Osteocyte (in vitro differentiated cells): ENCODE data around the gene CDH4. TPM values are rescaled to one million over a fixed set of nuclear protein-coding genes. Genes with fewer than 3 reads are reported as not detected.

Experiments used
- DNase-seq: peaks from one replicate; pipeline ENCODE4 v3.0.0; 2021; ENCODE audit warnings: mixed read lengths; ENCODE audit not compliant: unreplicated experiment; ENCODE audit errors: extremely low spot score
- H3K27ac Mint-ChIP-seq: one replicate; pipeline ENCODE4 v1.8.0; 2021; ENCODE audit warnings: mild to moderate bottlenecking, mixed read lengths; ENCODE audit not compliant: unreplicated experiment
- H3K27me3 Mint-ChIP-seq: one replicate; pipeline ENCODE4 v1.8.0; 2021; ENCODE audit warnings: mixed read lengths; ENCODE audit not compliant: unreplicated experiment
- H3K36me3 Mint-ChIP-seq: one replicate; pipeline ENCODE4 v1.8.0; 2021; ENCODE audit warnings: mixed read lengths; ENCODE audit not compliant: unreplicated experiment
- H3K4me1 Mint-ChIP-seq: one replicate; pipeline ENCODE4 v1.8.0; 2021; ENCODE audit warnings: mixed read lengths; ENCODE audit not compliant: unreplicated experiment
- H3K4me3 Mint-ChIP-seq: one replicate; pipeline ENCODE4 v1.8.0; 2021; ENCODE audit warnings: mild to moderate bottlenecking, moderate library complexity, mixed read lengths; ENCODE audit not compliant: unreplicated experiment
- H3K9me3 Mint-ChIP-seq: one replicate; pipeline ENCODE4 v1.8.0; 2021; ENCODE audit warnings: mixed read lengths; ENCODE audit not compliant: unreplicated experiment
- total RNA-seq: library from RNA; stranded (reverse); gene quantifications from 2 replicates; pipeline ENCODE4 v1.2.1, GENCODE V29; 2021
- TF ChIP-seq, protein P1 (sequence below): fragments of 200-600 bp; sonication (generic); IDR thresholded peaks from 2 replicates; pipeline ENCODE4 v1.5.0; 2021; ENCODE audit warnings: antibody characterized with exemption, mild to moderate bottlenecking, moderate library complexity

The CDH4 gene
- total RNA-seq, 1 donor from 2014 or later = 1.3 TPM

DNA sequence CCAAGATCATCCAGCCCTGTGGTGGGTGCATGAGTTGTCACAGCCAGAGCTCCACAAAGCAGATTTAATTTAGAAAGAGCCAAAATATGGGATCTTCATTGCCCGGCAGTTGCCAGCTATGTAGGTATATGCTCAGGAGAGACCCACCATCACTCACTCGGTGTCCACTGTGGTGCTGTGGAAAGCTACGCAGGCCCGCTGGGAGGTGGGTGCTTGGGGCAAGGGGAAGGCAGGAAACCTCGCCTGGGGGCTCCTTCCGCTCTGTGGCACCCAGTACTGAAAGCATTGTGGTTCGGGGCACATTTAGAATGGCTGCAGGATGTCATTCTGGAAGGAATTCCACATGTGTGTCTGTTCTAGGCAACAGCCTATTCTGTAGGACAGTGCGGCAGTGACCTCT is 553.7 kb downstream of the CDH4 start:
- TF ChIP-seq, protein P1, sequence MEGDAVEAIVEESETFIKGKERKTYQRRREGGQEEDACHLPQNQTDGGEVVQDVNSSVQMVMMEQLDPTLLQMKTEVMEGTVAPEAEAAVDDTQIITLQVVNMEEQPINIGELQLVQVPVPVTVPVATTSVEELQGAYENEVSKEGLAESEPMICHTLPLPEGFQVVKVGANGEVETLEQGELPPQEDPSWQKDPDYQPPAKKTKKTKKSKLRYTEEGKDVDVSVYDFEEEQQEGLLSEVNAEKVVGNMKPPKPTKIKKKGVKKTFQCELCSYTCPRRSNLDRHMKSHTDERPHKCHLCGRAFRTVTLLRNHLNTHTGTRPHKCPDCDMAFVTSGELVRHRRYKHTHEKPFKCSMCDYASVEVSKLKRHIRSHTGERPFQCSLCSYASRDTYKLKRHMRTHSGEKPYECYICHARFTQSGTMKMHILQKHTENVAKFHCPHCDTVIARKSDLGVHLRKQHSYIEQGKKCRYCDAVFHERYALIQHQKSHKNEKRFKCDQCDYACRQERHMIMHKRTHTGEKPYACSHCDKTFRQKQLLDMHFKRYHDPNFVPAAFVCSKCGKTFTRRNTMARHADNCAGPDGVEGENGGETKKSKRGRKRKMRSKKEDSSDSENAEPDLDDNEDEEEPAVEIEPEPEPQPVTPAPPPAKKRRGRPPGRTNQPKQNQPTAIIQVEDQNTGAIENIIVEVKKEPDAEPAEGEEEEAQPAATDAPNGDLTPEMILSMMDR = no peak
- Mint-ChIP-seq H3K4me3 (no peak overlapping the region), H3K9me3 (no peaks in the 10 kb centered on the region), H3K36me3 (no peaks in the 10 kb centered on the region), H3K27me3 (no peaks in the 10 kb centered on the region), H3K27ac (no peak overlapping the region), H3K4me1 (no peaks in the 10 kb centered on the region)
- DNase-seq = no peak

DNA sequence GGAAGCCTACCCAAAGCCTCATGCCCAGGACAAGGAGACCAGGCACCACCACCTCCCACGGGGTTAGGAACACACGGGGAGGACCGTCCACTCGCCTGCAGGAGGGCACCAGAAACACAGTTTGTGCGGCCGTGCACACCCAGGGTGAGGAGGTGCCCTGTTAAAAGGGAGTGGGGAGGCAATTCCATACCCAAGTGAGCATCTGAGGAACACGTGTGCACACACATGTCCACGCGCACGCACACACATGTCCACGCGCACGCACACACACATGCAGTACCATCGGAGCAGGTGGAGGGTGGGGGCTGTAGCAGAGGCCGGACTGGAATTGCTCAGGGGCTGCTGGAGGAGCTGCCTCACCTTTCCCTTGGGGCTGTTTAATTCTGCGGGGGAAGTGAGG is 554.3 kb downstream of the CDH4 start:
- no peak overlapping the region for H3K27ac Mint-ChIP-seq
- TF ChIP-seq, protein P1 = no peak
- no peaks in the 10 kb centered on the region for H3K9me3 Mint-ChIP-seq
- H3K4me1 Mint-ChIP-seq = no peaks in the 10 kb centered on the region
- no peaks in the 10 kb centered on the region for H3K36me3 Mint-ChIP-seq
- H3K4me3 Mint-ChIP-seq = no peak overlapping the region
- no peaks in the 10 kb centered on the region for H3K27me3 Mint-ChIP-seq
- no peak for DNase-seq

DNA sequence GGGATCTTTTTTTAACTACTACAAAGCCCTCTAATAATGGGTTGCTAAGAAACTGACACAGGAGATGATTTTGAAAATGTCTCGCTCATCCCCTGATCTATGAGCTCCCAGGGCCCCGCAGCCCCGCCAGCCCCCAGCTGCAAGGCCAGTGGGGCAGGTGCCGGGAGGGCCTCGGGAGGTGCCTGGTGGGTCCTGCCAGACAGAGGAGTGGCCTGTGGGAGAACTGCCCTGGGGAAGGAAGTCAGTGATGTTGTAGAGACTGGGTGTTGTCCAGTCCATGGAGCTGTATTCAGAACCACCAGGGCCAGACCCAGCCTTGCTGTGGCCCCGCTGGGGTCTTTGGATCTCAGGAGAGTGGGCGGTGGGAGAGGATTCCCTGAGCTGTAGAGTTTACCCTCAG is 554.9 kb downstream of the CDH4 start:
- no peak overlapping the region for H3K27ac Mint-ChIP-seq
- H3K9me3 Mint-ChIP-seq = no peaks in the 10 kb centered on the region
- TF ChIP-seq, protein P1 = no peak
- H3K4me3 Mint-ChIP-seq = no peak overlapping the region
- no peaks in the 10 kb centered on the region for H3K36me3 Mint-ChIP-seq
- no peaks in the 10 kb centered on the region for H3K27me3 Mint-ChIP-seq
- no peaks in the 10 kb centered on the region for H3K4me1 Mint-ChIP-seq
- DNase-seq = no peak

DNA sequence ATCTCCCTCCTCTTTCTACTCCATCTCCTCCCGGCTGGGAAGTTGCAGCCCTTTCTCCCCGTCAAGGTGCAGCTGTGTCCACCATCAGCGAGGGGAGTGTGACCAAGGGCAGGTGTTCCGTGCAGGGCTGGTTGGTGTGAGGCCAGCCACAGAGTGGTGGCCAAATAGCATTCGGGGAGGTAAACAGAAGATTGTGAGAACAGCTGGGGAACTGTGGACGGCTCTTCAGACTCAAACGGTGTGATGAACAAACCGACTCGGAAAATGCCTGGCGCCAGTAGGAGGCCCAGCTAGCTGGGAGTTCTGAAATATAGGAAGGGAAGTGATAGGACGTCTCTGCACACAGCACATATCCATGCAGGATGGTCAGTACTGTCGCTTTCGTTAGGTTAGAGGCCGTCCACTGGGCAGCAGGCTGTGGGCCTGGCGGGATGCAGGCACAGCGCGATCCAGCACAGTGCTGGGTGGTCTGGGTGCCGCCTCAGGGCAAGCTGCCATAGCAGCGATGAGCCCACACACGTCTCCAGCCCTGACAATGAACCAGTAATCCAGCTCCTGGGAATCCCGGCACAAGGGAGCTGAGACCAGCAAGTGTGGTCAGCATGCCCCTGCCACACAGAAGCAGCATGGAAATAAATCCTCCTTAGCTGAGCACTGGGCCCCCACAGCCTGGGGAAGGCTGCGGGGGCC is 555.6 kb downstream of the CDH4 start:
- no peak for DNase-seq
- H3K36me3 Mint-ChIP-seq = no peaks in the 10 kb centered on the region
- no peaks in the 10 kb centered on the region for H3K27me3 Mint-ChIP-seq
- H3K9me3 Mint-ChIP-seq = no peaks in the 10 kb centered on the region
- no peak overlapping the region for H3K4me3 Mint-ChIP-seq
- H3K27ac Mint-ChIP-seq = no peak overlapping the region
- TF ChIP-seq, protein P1 = no peak
- H3K4me1 Mint-ChIP-seq = no peaks in the 10 kb centered on the region

DNA sequence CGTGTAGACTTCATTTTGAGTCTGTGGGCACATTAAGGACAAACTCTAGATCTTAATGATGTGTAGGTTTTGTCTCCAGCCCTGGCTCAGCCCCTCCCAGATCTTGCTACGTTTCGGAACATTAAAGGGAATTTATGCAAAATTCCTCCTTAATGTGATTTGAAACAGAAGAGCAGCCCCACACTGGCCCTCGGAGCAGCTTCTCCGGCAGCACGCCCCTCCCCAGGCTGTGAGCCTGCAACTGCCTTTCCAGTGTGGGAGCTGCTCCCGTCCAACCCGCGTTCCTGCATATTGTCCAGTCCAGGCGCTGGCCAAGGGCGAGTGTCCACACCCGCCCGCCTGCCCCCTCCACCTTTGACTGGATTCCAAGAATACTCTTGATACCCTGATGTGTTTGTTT is 556.4 kb downstream of the CDH4 start:
- TF ChIP-seq, protein P1 = no peak
- no peaks in the 10 kb centered on the region for H3K9me3 Mint-ChIP-seq
- no peaks in the 10 kb centered on the region for H3K36me3 Mint-ChIP-seq
- H3K27ac Mint-ChIP-seq = no peak overlapping the region
- no peak overlapping the region for H3K4me3 Mint-ChIP-seq
- DNase-seq = no peak
- no peaks in the 10 kb centered on the region for H3K27me3 Mint-ChIP-seq
- H3K4me1 Mint-ChIP-seq = no peaks in the 10 kb centered on the region
